ENCODE results near the gene KCNK3. TPM values are rescaled to one million over a fixed set of nuclear protein-coding genes. Genes with fewer than 3 reads are reported as not detected.

The KCNK3 gene
- total and polyA plus RNA-seq, 2 donors (not counting 1 experiment from before 2014, with no cell fraction given): not detected

GRCh38 chr2:26712486-26713465 is 20.3 kb downstream of the KCNK3 start:
- Histone ChIP-seq H3K4me1 (ENCODE audit: control insufficient read depth in 2 of 2, insufficient read depth in 2 of 2, low read length in 2 of 2) (no peaks in the 10 kb centered on the region), H3K27ac (ENCODE audit: low read length in 2 of 2) (no peak overlapping the region), H3K27me3 (replicated peaks in 1 of 4; ENCODE audit: control extremely low read depth in 1 of 4, control insufficient read depth in 3 of 4, insufficient read depth in 4 of 4, low read length in 3 of 4) (no peaks in the 10 kb centered on the region), H4K20me1 (ENCODE audit: control insufficient read depth, insufficient read depth, low read length, poor library complexity, severe bottlenecking) (no peaks in the 10 kb centered on the region), H3K79me2 (ENCODE audit: control insufficient read depth, insufficient read depth, low read length) (no peaks in the 10 kb centered on the region), H3K9ac (ENCODE audit: low read length) (no peak overlapping the region), H3K4me3 (ENCODE audit: control extremely low read depth in 1 of 5, extremely low read depth in 1 of 5, insufficient read depth in 1 of 5, low read depth in 2 of 5, low read length in 4 of 5) (no peak overlapping the region), H3K9me3 (ENCODE audit: control extremely low read depth in 1 of 3, control insufficient read depth in 2 of 3, insufficient read depth in 1 of 3, low read length in 2 of 3) (no peaks in the 10 kb centered on the region), H2AFZ (ENCODE audit: insufficient read depth, low read depth, low read length, poor library complexity, severe bottlenecking) (no peak overlapping the region), H3K4me2 (replicated peaks; ENCODE audit: low read depth, low read length, poor library complexity, severe bottlenecking) (no peak overlapping the region), H3K36me3 (replicated peaks in 1 of 2; ENCODE audit: control extremely low read depth in 1 of 2, control insufficient read depth in 1 of 2, extremely low read depth in 1 of 2, insufficient read depth in 2 of 2, low read length in 1 of 2) (no peaks in the 10 kb centered on the region)
- Mint-ChIP-seq H3K27ac (no peak overlapping the region), H3K4me3 (no peak overlapping the region), H3K4me1 (no peaks in the 10 kb centered on the region), H3K27me3 (peaks cover 4% of the 10 kb centered on the region), H3K9me3 (ENCODE audit: insufficient read depth) (no peaks in the 10 kb centered on the region)
- TF ChIP-seq EZH2 (IDR thresholded peaks at IDR 0.05; ENCODE audit: borderline replicate concordance, insufficient read depth, low read depth, low read length, poor library complexity, severe bottlenecking) (no peak), CTCF (IDR thresholded peaks at IDR 0.05) (no peak)
- intact Hi-C loops (cut with micrococcal nuclease): no loop called here
- ATAC-seq (ENCODE audit: low read depth) (no peak), DNase-seq (no peak)
- ChIA-PET POLR2A (interaction anchor here (0.5 kb wide), 1 partner anchor 605 kb away, joined by 4 read pairs; no protein-coding TSS in a partner anchor), CTCF (no interaction called here)
- WGBS (ENCODE audit: insufficient coverage): 77% methylated on average over 7 of the region's 11 CpGs

Measured in B cell (primary cell).